GM12892 (cell line): Measurements from ENCODE around the gene PRKD1.
"Not testable (repeated sequence)": the region's sequence is repeated elsewhere in the genome, so short reads cannot be mapped to it uniquely, and the experiment has no call there.

Experiments
- DNase-seq: peaks from one replicate; pipeline ENCODE4 v3.0.0; 2011; ENCODE audit not compliant: insufficient read length
- FAIRE-seq: peaks from 2 replicates; lab custom pipeline; 2011; peaks lifted over from hg19 to GRCh38; lab: Jason Lieb, UNC
- POLR2A ChIP-seq: IDR thresholded peaks from 2 replicates; pipeline ENCODE4 v1.6.1; 2011; ENCODE audit warnings: low read depth, low read length, control low read depth
- POLR2AphosphoS5 ChIP-seq: IDR thresholded peaks from 2 replicates; pipeline ENCODE4 v1.6.1; 2011; ENCODE audit warnings: low read depth, low read length, control low read depth
- TAF1 ChIP-seq: IDR thresholded peaks from 2 replicates; pipeline ENCODE4 v1.6.1; 2011; ENCODE audit warnings: low read depth, mild to moderate bottlenecking, control low read depth, low read length, borderline replicate concordance

PRKD1 gene

GRCh38 chr14:29853272-29853671 lies 74.4 kb downstream of the PRKD1 start:
- no peak for TF ChIP-seq POLR2AphosphoS5
- TF ChIP-seq POLR2A, result no peak
- TF ChIP-seq TAF1, result no peak
- DNase-seq (no peak), FAIRE-seq (no peak)

- no peak for FAIRE-seq
- TF ChIP-seq TAF1 (no peak), POLR2AphosphoS5 (no peak), POLR2A (no peak)
- DNase-seq, result no peak
Measured at GRCh38 chr14:29851397-29851796, 76.2 kb downstream of the PRKD1 start.

- FAIRE-seq, result no peak
- no peak for TF ChIP-seq TAF1
- no peak for TF ChIP-seq POLR2A
- TF ChIP-seq POLR2AphosphoS5, result no peak
- no peak for DNase-seq
Measured at GRCh38 chr14:29847056-29847380, 80.6 kb downstream of the PRKD1 start.

- no peak for TF ChIP-seq POLR2A
- no peak for TF ChIP-seq POLR2AphosphoS5
- no peak for TF ChIP-seq TAF1
- FAIRE-seq (no peak), DNase-seq (no peak)
Measured at GRCh38 chr14:29846339-29847055, 81.2 kb downstream of the PRKD1 start.

GRCh38 chr14:29843981-29844380 lies 83.7 kb downstream of the PRKD1 start:
- TF ChIP-seq POLR2A (no peak), TAF1 (no peak), POLR2AphosphoS5 (no peak)
- DNase-seq (no peak), FAIRE-seq (no peak)

- TF ChIP-seq POLR2A (no peak), POLR2AphosphoS5 (no peak), TAF1 (no peak)
- FAIRE-seq, result no peak
- no peak for DNase-seq
Measured at GRCh38 chr14:29842228-29842627, 85.4 kb downstream of the PRKD1 start.

- FAIRE-seq, DNase-seq: not testable (repeated sequence)
Measured at GRCh38 chr14:29840369-29840892, 87.2 kb downstream of the PRKD1 start.

- not testable (repeated sequence) for DNase-seq, FAIRE-seq
Measured at GRCh38 chr14:29839691-29840090, 88.0 kb downstream of the PRKD1 start.

GRCh38 chr14:29838752-29839151 lies 88.9 kb downstream of the PRKD1 start:
- TF ChIP-seq TAF1, result no peak
- DNase-seq (no peak), FAIRE-seq (no peak)

GRCh38 chr14:29836395-29836794 lies 91.3 kb downstream of the PRKD1 start:
- DNase-seq, result no peak
- TF ChIP-seq TAF1 (no peak), POLR2A (no peak), POLR2AphosphoS5 (no peak)
- FAIRE-seq, result no peak

GRCh38 chr14:29832042-29832441 lies 95.6 kb downstream of the PRKD1 start:
- TF ChIP-seq TAF1, result no peak
- no peak for TF ChIP-seq POLR2A
- no peak for TF ChIP-seq POLR2AphosphoS5
- no peak for DNase-seq
- no peak for FAIRE-seq

- no peak for DNase-seq
- no peak for TF ChIP-seq TAF1
- TF ChIP-seq POLR2A, result no peak
- no peak for TF ChIP-seq POLR2AphosphoS5
- FAIRE-seq, result no peak
Measured at GRCh38 chr14:29829851-29830250, 97.8 kb downstream of the PRKD1 start.

- no peak for FAIRE-seq
- TF ChIP-seq POLR2AphosphoS5 (no peak), TAF1 (no peak), POLR2A (no peak)
- DNase-seq, result no peak
Measured at GRCh38 chr14:29823816-29824215, 103.8 kb downstream of the PRKD1 start.
